ENCODE results near the gene DCAF4L1. TPM values are rescaled to one million over a fixed set of nuclear protein-coding genes. Genes with fewer than 3 reads are reported as not detected.

The DCAF4L1 gene
- total RNA-seq, 2 experiments from 2014 or later: 0.19 to 0.25 TPM

DNA sequence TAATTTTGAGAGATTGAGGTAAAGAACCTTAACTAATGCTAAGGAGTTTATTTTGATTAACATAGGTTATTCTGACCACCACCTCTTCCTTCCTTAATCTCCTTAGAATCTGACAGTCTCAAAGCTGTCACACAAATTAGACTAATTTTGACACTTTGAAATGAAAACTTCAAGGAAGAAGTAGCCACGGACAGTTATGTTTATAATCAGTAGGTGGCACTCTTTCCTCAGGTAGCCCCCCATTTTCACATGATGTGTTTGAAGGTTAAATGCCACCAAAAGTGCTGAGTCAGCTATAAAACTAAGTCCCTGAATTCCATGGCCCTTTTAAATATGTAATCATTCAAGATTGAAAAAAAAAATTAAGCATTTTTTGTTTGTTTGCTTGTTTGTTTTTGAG lies 23.9 kb upstream of the DCAF4L1 start:
- Mint-ChIP-seq H3K27ac (no peak overlapping the region), H3K4me1 (no peaks in the 10 kb centered on the region), H3K9me3 (ENCODE audit: low read depth) (no peaks in the 10 kb centered on the region), H3K36me3 (ENCODE audit: low read depth) (peaks cover 17% of the 10 kb centered on the region), H3K4me3 (no peak overlapping the region), H3K27me3 (no peaks in the 10 kb centered on the region)
- ChIA-PET POLR2A (no interaction called here), CTCF (interaction anchor here (0.6 to 1.6 kb wide), 7 partner anchors 9 to 1348 kb away, joined by 3 to 6 read pairs (median 3); no protein-coding TSS in a partner anchor)
- no peak for ATAC-seq
- intact Hi-C loops (cut with DNase I, micrococcal nuclease): loop anchor here in 1 of 2 experiments (2.0 kb wide), 2 partner anchors 325 to 563 kb away; no protein-coding TSS in a partner anchor
- DNase-seq: no peak

GRCh38 chr4:41963105-41963504 lies 18.5 kb upstream of the DCAF4L1 start:
- ATAC-seq: no peak
- Mint-ChIP-seq H3K4me1 (no peaks in the 10 kb centered on the region), H3K27me3 (no peaks in the 10 kb centered on the region), H3K36me3 (ENCODE audit: low read depth) (peaks cover 4% of the 10 kb centered on the region), H3K4me3 (no peak overlapping the region), H3K27ac (no peak overlapping the region), H3K9me3 (ENCODE audit: low read depth) (peaks cover 6% of the 10 kb centered on the region)
- DNase-seq: no peak
- ChIA-PET POLR2A (no interaction called here), CTCF (interaction anchor here (0.8 kb wide), 1 partner anchor 1125 kb away, joined by 3 read pairs; no protein-coding TSS in a partner anchor)
- intact Hi-C loops (cut with DNase I, micrococcal nuclease): loop anchor here in 1 of 2 experiments (5.0 kb wide), 1 partner anchor 271 kb away; no protein-coding TSS in a partner anchor

DNA sequence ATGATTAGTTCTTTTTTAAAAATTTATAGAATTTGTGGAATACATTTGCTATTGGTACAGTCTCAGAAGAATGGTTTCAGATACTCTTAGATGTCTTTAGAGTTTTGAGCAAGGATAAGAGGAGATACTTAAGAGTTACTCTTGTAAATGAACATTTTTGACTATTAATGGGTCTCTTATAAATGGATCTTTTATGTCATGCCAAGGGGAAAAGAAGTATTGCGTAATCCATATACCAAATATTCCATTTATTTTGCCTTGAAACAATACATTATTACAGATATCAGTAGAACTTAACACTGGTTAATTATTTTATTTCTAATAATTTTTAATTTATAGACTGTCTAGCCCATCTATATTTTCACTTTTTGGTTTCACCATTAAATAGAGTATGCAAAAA lies 17.2 kb upstream of the DCAF4L1 start:
- CTCF ChIA-PET: no interaction called here

DNA sequence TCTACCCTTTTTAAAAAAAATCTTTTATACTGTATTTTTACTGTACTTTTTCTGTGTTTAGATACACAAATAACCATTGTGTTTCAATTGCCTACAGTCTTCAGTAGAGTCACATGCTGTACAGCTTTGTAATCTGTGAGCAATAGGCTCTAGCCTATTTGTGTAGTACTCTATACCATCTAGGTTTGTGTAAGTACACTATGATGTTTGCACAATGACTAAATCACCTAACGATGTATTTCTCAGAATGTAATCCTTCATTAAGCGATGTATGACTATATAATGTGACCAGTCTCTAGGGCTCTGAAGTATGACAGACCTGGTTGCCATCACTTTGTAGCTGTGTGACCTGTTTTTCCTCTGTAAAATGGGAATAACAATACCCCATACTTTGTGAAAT lies 14.2 kb upstream of the DCAF4L1 start:
- ChIA-PET CTCF (interaction anchor here (0.9 kb wide), 1 partner anchor 10 kb away, joined by 6 read pairs; no protein-coding TSS in a partner anchor), POLR2A (no interaction called here)
- ATAC-seq (no peak), DNase-seq (no peak)
- Mint-ChIP-seq H3K27me3 (peaks cover 3% of the 10 kb centered on the region), H3K4me1 (no peaks in the 10 kb centered on the region), H3K9me3 (ENCODE audit: low read depth) (peaks cover 10% of the 10 kb centered on the region), H3K4me3 (no peak overlapping the region), H3K36me3 (ENCODE audit: low read depth) (peaks cover 6% of the 10 kb centered on the region), H3K27ac (no peak overlapping the region)
- intact Hi-C loops (cut with DNase I, micrococcal nuclease): no loop called here

More for the DNA sequence above, 17.2 kb upstream of the DCAF4L1 start:
- intact Hi-C loops (cut with DNase I, micrococcal nuclease): loop anchor here in 1 of 2 experiments (5.0 kb wide), 1 partner anchor 272 kb away; no protein-coding TSS in a partner anchor
- H3K36me3 Mint-ChIP-seq (ENCODE audit: low read depth): peaks cover 6% of the 10 kb centered on the region
- POLR2A ChIA-PET: no interaction called here
- H3K9me3 Mint-ChIP-seq (ENCODE audit: low read depth): peaks cover 8% of the 10 kb centered on the region
- DNase-seq (no peak), ATAC-seq (no peak)
- no peak overlapping the region for H3K27ac Mint-ChIP-seq
- H3K27me3 Mint-ChIP-seq: no peaks in the 10 kb centered on the region
- no peaks in the 10 kb centered on the region for H3K4me1 Mint-ChIP-seq
- no peak overlapping the region for H3K4me3 Mint-ChIP-seq

- Mint-ChIP-seq H3K4me1 (no peaks in the 10 kb centered on the region), H3K36me3 (ENCODE audit: low read depth) (peaks cover 6% of the 10 kb centered on the region), H3K27ac (no peak overlapping the region), H3K4me3 (no peak overlapping the region), H3K9me3 (ENCODE audit: low read depth) (peaks cover 10% of the 10 kb centered on the region), H3K27me3 (peaks cover 3% of the 10 kb centered on the region)
- CTCF ChIA-PET: no interaction called here
- intact Hi-C loops (cut with DNase I, micrococcal nuclease): no loop called here
- ATAC-seq (no peak), DNase-seq (no peak)
- POLR2A ChIA-PET: no interaction called here
These were observed 11.9 kb upstream of the DCAF4L1 start for GRCh38 chr4:41969671-41970070.

DNA sequence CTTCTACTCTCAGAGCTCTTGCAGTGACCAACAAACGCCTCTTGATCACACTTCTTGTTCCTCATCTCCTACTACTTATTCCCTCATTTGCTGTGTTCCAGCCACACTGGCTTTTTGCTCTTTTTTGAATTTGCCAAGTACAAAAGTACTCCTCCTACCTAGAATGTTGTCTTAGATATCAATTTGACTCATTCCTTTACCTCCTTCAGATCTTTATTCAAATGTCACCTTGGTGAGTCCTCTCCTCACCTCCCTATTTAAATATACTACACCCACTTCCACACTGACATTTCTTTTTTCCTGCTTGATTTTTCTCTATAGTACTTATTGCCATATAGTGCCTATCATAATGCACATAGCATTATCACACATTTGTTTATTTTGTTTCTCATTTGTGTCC lies 6.2 kb upstream of the DCAF4L1 start:
- DNase-seq (no peak), ATAC-seq (peak; percentile 44)
- Mint-ChIP-seq H3K27ac (no peak overlapping the region), H3K27me3 (peaks cover 3% of the 10 kb centered on the region), H3K9me3 (ENCODE audit: low read depth) (peaks cover 2% of the 10 kb centered on the region), H3K4me1 (peaks cover 6% of the 10 kb centered on the region), H3K4me3 (no peak overlapping the region), H3K36me3 (ENCODE audit: low read depth) (peaks cover 2% of the 10 kb centered on the region)
- intact Hi-C loops (cut with DNase I, micrococcal nuclease): no loop called here
- CTCF ChIA-PET: interaction anchor here (2.0 kb wide), 1 partner anchor 11 kb away, joined by 5 read pairs; no protein-coding TSS in a partner anchor
- POLR2A ChIA-PET: no interaction called here

- Mint-ChIP-seq H3K36me3 (ENCODE audit: low read depth) (peaks cover 2% of the 10 kb centered on the region), H3K4me1 (peaks cover 6% of the 10 kb centered on the region), H3K27ac (no peak overlapping the region), H3K27me3 (peaks cover 3% of the 10 kb centered on the region), H3K9me3 (ENCODE audit: low read depth) (no peaks in the 10 kb centered on the region), H3K4me3 (no peak overlapping the region)
- no peak for ATAC-seq
- DNase-seq: no peak
- ChIA-PET POLR2A (interaction anchor here (0.6 kb wide), 1 partner anchor 47 kb away, joined by 3 read pairs; no protein-coding TSS in a partner anchor), CTCF (interaction anchor here (1.0 to 2.0 kb wide), 3 partner anchors 10 to 306 kb away, joined by 3 to 5 read pairs (median 3); no protein-coding TSS in a partner anchor)
- intact Hi-C loops (cut with DNase I, micrococcal nuclease): no loop called here
These were observed 4.6 kb upstream of the DCAF4L1 start for GRCh38 chr4:41976775-41977516.

DNA sequence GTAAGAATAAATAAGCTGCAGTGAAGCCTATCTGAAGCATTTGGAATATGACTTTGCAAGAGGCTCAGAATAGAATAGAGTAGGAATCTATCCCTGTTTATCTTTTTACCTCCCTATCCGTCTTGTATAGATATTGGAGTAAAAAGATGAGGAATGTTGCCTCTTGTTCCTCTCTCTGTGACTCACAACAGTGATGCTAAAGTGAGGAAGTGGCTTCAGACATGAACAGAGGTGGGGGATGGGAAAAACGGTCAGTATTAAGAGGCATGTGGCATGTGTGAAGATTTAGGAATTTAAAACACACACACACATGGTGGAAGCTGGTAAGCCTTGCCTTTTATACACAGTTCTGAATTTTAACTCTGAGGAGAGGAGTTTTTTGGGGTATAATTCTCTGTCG lies 3.8 kb upstream of the DCAF4L1 start:
- POLR2A ChIA-PET: interaction anchor here (0.6 kb wide), 1 partner anchor 48 kb away, joined by 3 read pairs; no protein-coding TSS in a partner anchor
- Mint-ChIP-seq H3K4me3 (no peak overlapping the region), H3K4me1 (peaks cover 6% of the 10 kb centered on the region), H3K27ac (no peak overlapping the region), H3K36me3 (ENCODE audit: low read depth) (peaks cover 2% of the 10 kb centered on the region), H3K27me3 (no peaks in the 10 kb centered on the region), H3K9me3 (ENCODE audit: low read depth) (no peaks in the 10 kb centered on the region)
- intact Hi-C loops (cut with DNase I, micrococcal nuclease): no loop called here
- ATAC-seq (no peak), DNase-seq (no peak)
- CTCF ChIA-PET: interaction anchor here (1.2 kb wide), 1 partner anchor 24 kb away, joined by 3 read pairs; no protein-coding TSS in a partner anchor

GRCh38 chr4:41982716-41983115 lies 1.2 kb downstream of the DCAF4L1 start:
- intact Hi-C loops (cut with DNase I, micrococcal nuclease): no loop called here
- ChIA-PET CTCF (no interaction called here), POLR2A (no interaction called here)
- H3K4me1 Mint-ChIP-seq: no peaks in the 10 kb centered on the region
- H3K4me3 Mint-ChIP-seq: no peak overlapping the region
- H3K27me3 Mint-ChIP-seq: no peaks in the 10 kb centered on the region
- ATAC-seq (no peak), DNase-seq (no peak)
- H3K9me3 Mint-ChIP-seq (ENCODE audit: low read depth): no peaks in the 10 kb centered on the region
- H3K27ac Mint-ChIP-seq: no peak overlapping the region
- H3K36me3 Mint-ChIP-seq (ENCODE audit: low read depth): peaks cover 2% of the 10 kb centered on the region

DNA sequence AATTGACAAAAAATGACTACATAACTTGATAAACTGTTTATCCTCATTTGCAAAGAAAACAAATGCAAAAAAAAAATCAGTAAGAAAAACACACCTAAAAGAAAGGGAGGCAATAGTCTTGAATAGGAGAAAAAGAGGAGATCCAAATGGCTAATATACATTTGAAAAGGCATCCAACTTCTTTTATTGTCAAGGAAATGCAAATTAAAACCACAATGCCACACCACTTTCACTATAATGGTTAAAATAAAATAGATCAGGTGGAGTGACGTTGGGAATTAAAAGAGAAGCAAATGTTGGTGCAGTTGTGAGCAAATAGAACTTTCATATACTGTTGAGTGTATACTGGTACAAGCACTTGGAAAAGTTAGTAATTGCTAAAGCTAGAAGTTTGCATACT lies 3.6 kb downstream of the DCAF4L1 start:
- Mint-ChIP-seq H3K9me3 (ENCODE audit: low read depth) (no peaks in the 10 kb centered on the region), H3K36me3 (ENCODE audit: low read depth) (no peaks in the 10 kb centered on the region), H3K27ac (no peak overlapping the region), H3K27me3 (no peaks in the 10 kb centered on the region), H3K4me1 (peaks cover 6% of the 10 kb centered on the region), H3K4me3 (no peak overlapping the region)
- ATAC-seq (no peak), DNase-seq (no peak)
- intact Hi-C loops (cut with DNase I, micrococcal nuclease): no loop called here
- ChIA-PET CTCF (no interaction called here), POLR2A (no interaction called here)

- peaks cover 7% of the 10 kb centered on the region for H3K36me3 Mint-ChIP-seq (ENCODE audit: low read depth)
- DNase-seq: no peak
- peak overlapping the region; percentile 97 for H3K27ac Mint-ChIP-seq
- H3K4me3 Mint-ChIP-seq: peak overlapping the region; percentile 93
- peaks cover 22% of the 10 kb centered on the region for H3K4me1 Mint-ChIP-seq
- H3K27me3 Mint-ChIP-seq: no peaks in the 10 kb centered on the region
- ChIA-PET POLR2A (interaction anchor here (1.4 kb wide), 1 partner anchor 55 kb away, joined by 4 read pairs; the partner anchor contains the start of gene TMEM33), CTCF (interaction anchor here (0.7 kb wide), 1 partner anchor 629 kb away, joined by 3 read pairs; no protein-coding TSS in a partner anchor)
- H3K9me3 Mint-ChIP-seq (ENCODE audit: low read depth): no peaks in the 10 kb centered on the region
- intact Hi-C loops (cut with DNase I, micrococcal nuclease): loop anchor here (1.0 to 10.0 kb wide), 3 partner anchors 55 to 775 kb away; partner anchors contain the start of genes TMEM33 (in 2 of the 2), APBB2 (in 1 of the 2) and ATP8A1 (in 1 of the 2)
- peak; percentile 18 for ATAC-seq
These were observed 8.4 kb downstream of the DCAF4L1 start for GRCh38 chr4:41989994-41990364.

All from activated CD4-positive, alpha-beta T cell treated with anti-CD3 and anti-CD28 coated beads for 36 hours (primary cell).